IMR-90 (cell line): ENCODE results near the gene GRM4.

Source experiments
- BHLHE40 ChIP-seq: fragments of 150-350 bp; IDR thresholded peaks from 2 replicates; pipeline ENCODE4 v1.6.1; 2016; ENCODE audit warnings: mild to moderate bottlenecking, low read depth, low read length
- CEBPB ChIP-seq: IDR thresholded peaks from 2 replicates; pipeline ENCODE4 v1.6.1; 2012; ENCODE audit warnings: low read depth, low read length, improper control_type of control experiment
- CTCF ChIP-seq: conservative IDR thresholded peaks from 2 replicates; pipeline ENCODE4 v1.5.1; 2012; ENCODE audit warnings: mild to moderate bottlenecking, low read depth, low read length, improper control_type of control experiment
- MAFK ChIP-seq: IDR thresholded peaks from 2 replicates; pipeline ENCODE4 v1.6.1; 2012; ENCODE audit warnings: low read depth, low read length, improper control_type of control experiment
- POLR2A ChIP-seq: IDR thresholded peaks from 2 replicates; pipeline ENCODE4 v1.6.1; 2012; ENCODE audit warnings: mild to moderate bottlenecking, low read depth, low read length
- RAD21 ChIP-seq: IDR thresholded peaks from 2 replicates; pipeline ENCODE4 v1.6.1; 2012; ENCODE audit warnings: low read length, improper control_type of control experiment
- RFX5 ChIP-seq: IDR thresholded peaks from 2 replicates; pipeline ENCODE4 v1.8.0; 2012; ENCODE audit warnings: low read depth, mild to moderate bottlenecking, low read length, moderate library complexity
- SMC3 ChIP-seq: fragments of 150-350 bp; IDR thresholded peaks from 2 replicates; pipeline ENCODE4 v1.6.1; 2016; ENCODE audit warnings: low read depth, mild to moderate bottlenecking, antibody characterized with exemption, low read length, moderate library complexity
- TF ChIP-seq, protein P1 (sequence below): fragments of 150-350 bp; IDR thresholded peaks from 2 replicates; pipeline ENCODE4 v1.6.1; 2017; ENCODE audit warnings: mild to moderate bottlenecking, antibody characterized with exemption, low read length, low read depth
- TF ChIP-seq, protein P2 (sequence below): fragments of 150-350 bp; IDR thresholded peaks from 2 replicates; pipeline ENCODE4 v1.6.1; 2016; ENCODE audit warnings: low read depth, mild to moderate bottlenecking, low read length, moderate library complexity, borderline replicate concordance

- TF ChIP-seq CTCF = no peak
- TF ChIP-seq, protein P1, sequence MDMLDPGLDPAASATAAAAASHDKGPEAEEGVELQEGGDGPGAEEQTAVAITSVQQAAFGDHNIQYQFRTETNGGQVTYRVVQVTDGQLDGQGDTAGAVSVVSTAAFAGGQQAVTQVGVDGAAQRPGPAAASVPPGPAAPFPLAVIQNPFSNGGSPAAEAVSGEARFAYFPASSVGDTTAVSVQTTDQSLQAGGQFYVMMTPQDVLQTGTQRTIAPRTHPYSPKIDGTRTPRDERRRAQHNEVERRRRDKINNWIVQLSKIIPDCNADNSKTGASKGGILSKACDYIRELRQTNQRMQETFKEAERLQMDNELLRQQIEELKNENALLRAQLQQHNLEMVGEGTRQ = no peak
- no peak for TF ChIP-seq RFX5
- no peak for TF ChIP-seq POLR2A
- TF ChIP-seq RAD21 = no peak
- TF ChIP-seq, protein P2, sequence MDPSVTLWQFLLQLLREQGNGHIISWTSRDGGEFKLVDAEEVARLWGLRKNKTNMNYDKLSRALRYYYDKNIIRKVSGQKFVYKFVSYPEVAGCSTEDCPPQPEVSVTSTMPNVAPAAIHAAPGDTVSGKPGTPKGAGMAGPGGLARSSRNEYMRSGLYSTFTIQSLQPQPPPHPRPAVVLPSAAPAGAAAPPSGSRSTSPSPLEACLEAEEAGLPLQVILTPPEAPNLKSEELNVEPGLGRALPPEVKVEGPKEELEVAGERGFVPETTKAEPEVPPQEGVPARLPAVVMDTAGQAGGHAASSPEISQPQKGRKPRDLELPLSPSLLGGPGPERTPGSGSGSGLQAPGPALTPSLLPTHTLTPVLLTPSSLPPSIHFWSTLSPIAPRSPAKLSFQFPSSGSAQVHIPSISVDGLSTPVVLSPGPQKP = no peak
- no peak for TF ChIP-seq CEBPB
- TF ChIP-seq BHLHE40 = no peak
- no peak for TF ChIP-seq MAFK
- no peak for TF ChIP-seq SMC3
Observed at GRCh38 chr6:34172961-34173775, 27.3 kb upstream of the GRM4 start.
